Measurements from ENCODE around the gene MAP3K5. TPM values are rescaled to one million over a fixed set of nuclear protein-coding genes. Genes with fewer than 3 reads are reported as not detected.

The MAP3K5 gene
- total RNA-seq, 1 donor from 2014 or later: 0.09 TPM

GRCh38 chr6:136662347-136663237, 129.7 kb downstream of the MAP3K5 start:
- Mint-ChIP-seq H3K27ac (ENCODE audit: unreplicated experiment) (no peak overlapping the region), H3K4me3 (no peak overlapping the region), H3K9me3 (no peaks in the 10 kb centered on the region), H3K4me1 (no peaks in the 10 kb centered on the region), H3K36me3 (ENCODE audit: low read depth) (no peaks in the 10 kb centered on the region), H3K27me3 (ENCODE audit: low read depth) (no peaks in the 10 kb centered on the region)
- no peak for DNase-seq (ENCODE audit: low read depth, low spot score)
- TF ChIP-seq, protein P1, sequence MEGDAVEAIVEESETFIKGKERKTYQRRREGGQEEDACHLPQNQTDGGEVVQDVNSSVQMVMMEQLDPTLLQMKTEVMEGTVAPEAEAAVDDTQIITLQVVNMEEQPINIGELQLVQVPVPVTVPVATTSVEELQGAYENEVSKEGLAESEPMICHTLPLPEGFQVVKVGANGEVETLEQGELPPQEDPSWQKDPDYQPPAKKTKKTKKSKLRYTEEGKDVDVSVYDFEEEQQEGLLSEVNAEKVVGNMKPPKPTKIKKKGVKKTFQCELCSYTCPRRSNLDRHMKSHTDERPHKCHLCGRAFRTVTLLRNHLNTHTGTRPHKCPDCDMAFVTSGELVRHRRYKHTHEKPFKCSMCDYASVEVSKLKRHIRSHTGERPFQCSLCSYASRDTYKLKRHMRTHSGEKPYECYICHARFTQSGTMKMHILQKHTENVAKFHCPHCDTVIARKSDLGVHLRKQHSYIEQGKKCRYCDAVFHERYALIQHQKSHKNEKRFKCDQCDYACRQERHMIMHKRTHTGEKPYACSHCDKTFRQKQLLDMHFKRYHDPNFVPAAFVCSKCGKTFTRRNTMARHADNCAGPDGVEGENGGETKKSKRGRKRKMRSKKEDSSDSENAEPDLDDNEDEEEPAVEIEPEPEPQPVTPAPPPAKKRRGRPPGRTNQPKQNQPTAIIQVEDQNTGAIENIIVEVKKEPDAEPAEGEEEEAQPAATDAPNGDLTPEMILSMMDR (conservative IDR thresholded peaks at IDR 0.05): no peak

GRCh38 chr6:136660727-136661126, 131.6 kb downstream of the MAP3K5 start:
- Mint-ChIP-seq H3K4me1 (no peaks in the 10 kb centered on the region), H3K36me3 (ENCODE audit: low read depth) (no peaks in the 10 kb centered on the region), H3K27ac (ENCODE audit: unreplicated experiment) (no peak overlapping the region), H3K9me3 (no peaks in the 10 kb centered on the region), H3K4me3 (no peak overlapping the region), H3K27me3 (ENCODE audit: low read depth) (no peaks in the 10 kb centered on the region)
- TF ChIP-seq, protein P1 (conservative IDR thresholded peaks at IDR 0.05): no peak
- DNase-seq (ENCODE audit: low read depth, low spot score): no peak

GRCh38 chr6:136659991-136660499, 132.2 kb downstream of the MAP3K5 start:
- no peak for DNase-seq (ENCODE audit: low read depth, low spot score)
- TF ChIP-seq, protein P1 (conservative IDR thresholded peaks at IDR 0.05): no peak
- Mint-ChIP-seq H3K27ac (ENCODE audit: unreplicated experiment) (no peak overlapping the region), H3K36me3 (ENCODE audit: low read depth) (no peaks in the 10 kb centered on the region), H3K27me3 (ENCODE audit: low read depth) (no peaks in the 10 kb centered on the region), H3K4me1 (no peaks in the 10 kb centered on the region), H3K9me3 (no peaks in the 10 kb centered on the region), H3K4me3 (no peak overlapping the region)

DNA sequence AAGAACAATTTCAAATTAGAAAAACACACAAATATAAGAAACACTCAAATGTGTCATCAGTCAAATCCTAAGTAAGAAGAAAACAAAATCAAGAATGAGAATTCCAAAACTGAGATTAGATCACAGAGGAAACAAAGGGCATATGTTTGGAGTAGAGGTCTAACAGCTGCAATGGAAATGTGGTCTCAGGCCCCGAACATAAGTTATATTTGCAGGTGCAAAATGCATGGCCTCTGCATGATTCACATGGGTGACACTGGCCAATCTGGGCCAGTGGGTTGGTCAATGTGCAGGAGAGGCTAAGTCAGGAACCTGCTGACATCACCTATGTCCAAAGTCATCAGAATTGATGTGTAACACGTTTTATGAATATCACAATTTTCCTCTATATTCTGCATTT, 133.6 kb downstream of the MAP3K5 start:
- TF ChIP-seq, protein P1 (conservative IDR thresholded peaks at IDR 0.05): no peak
- Mint-ChIP-seq H3K27ac (ENCODE audit: unreplicated experiment) (no peak overlapping the region), H3K4me3 (no peak overlapping the region), H3K4me1 (no peaks in the 10 kb centered on the region), H3K36me3 (ENCODE audit: low read depth) (no peaks in the 10 kb centered on the region), H3K9me3 (no peaks in the 10 kb centered on the region), H3K27me3 (ENCODE audit: low read depth) (no peaks in the 10 kb centered on the region)
- no peak for DNase-seq (ENCODE audit: low read depth, low spot score)

GRCh38 chr6:136657666-136658065, 134.6 kb downstream of the MAP3K5 start:
- Mint-ChIP-seq H3K4me1 (no peaks in the 10 kb centered on the region), H3K27ac (ENCODE audit: unreplicated experiment) (no peak overlapping the region), H3K36me3 (ENCODE audit: low read depth) (no peaks in the 10 kb centered on the region), H3K27me3 (ENCODE audit: low read depth) (no peaks in the 10 kb centered on the region), H3K4me3 (no peak overlapping the region), H3K9me3 (no peaks in the 10 kb centered on the region)
- DNase-seq (ENCODE audit: low read depth, low spot score): no peak
- TF ChIP-seq, protein P1 (conservative IDR thresholded peaks at IDR 0.05): no peak
